HG03196 (cell line): ENCODE data around the gene AZU1.

Experiments
- ATAC-seq: cut with Tn5 transposase; IDR thresholded peaks from one replicate; pipeline ENCODE4 v1.9.1; 2021; ENCODE audit not compliant: unreplicated experiment

The AZU1 gene

GRCh38 chr19:797528-798414 is 29.9 kb upstream of the AZU1 start:
- ATAC-seq: peak; percentile 34

DNA sequence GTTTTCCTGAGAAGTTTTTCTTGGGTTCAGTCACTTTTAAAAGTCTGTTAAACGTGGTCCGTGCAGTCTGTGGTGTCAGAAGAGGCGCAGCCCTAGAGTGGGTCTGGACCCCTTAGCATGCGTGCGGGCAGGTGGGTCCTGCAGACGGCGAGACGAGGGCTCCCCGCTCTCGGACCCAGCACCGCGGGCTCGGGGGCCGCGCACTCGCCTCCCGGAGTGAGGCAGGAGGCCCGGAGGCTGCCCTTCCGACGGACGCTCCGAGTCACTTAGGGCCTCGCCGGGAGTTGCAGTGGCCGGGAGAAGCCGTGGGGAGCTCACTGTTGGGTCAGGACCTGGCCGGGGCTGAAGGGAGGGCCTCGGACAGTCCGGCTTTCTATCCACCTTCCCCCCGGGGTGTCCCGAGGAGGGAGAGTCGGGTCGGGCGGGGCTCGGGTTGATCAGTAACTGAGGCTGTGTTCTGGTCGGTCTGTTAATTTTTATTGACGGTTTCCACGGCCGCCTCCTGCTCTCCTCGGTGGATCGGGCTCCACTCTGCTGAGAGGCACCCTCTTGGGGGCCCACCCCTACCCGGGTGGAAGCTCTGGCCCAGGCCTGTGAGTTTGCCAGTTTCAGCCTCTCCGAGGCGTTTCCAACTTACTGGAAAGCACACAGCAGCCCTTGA is 29.1 kb upstream of the AZU1 start:
- no peak for ATAC-seq

DNA sequence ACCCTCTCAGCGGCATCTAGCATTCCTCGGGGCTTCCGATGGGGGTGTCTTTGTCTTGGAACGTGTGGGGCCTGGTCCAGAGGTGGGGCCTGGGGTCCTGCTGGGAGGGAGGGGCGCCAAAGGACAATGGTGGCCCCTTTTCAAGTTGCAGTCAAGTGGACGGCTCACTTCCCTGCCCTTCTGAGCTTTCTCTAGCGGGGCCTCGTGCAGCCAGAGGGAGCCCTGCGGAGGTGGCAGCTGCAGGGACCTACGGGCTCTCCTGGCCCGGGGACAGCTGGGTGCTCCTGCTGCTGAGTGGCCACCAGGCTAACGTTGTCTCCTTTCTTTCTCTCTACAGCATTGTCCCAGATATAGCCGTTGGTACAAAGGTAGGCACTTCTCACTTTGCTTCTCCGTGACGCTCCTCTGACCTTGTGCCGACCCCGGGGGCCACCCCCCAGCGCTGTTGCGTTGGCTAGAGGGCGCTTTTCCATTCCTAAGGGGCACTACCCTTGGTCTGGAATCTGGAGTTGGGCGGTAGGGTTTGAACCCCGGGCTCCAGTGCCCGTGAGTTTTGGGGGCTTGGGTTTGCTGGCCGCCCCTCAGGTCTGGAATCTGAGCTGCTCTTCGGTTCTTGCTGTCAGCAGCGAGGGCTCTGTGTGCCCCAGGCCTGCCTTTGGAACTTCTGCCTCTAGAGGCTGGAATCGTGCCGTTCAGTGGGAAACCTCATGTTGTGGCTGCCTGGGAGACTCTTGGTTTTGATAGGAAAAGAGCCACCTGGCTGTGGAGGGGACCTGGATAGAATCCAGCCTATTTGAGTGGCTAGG is 28.4 kb upstream of the AZU1 start:
- no peak for ATAC-seq

- no peak for ATAC-seq
Measured at GRCh38 chr19:800360-801029, 27.1 kb upstream of the AZU1 start.

- no peak for ATAC-seq
Measured at GRCh38 chr19:801030-801860, 26.4 kb upstream of the AZU1 start.

GRCh38 chr19:801861-802497 is 25.7 kb upstream of the AZU1 start:
- no peak for ATAC-seq

DNA sequence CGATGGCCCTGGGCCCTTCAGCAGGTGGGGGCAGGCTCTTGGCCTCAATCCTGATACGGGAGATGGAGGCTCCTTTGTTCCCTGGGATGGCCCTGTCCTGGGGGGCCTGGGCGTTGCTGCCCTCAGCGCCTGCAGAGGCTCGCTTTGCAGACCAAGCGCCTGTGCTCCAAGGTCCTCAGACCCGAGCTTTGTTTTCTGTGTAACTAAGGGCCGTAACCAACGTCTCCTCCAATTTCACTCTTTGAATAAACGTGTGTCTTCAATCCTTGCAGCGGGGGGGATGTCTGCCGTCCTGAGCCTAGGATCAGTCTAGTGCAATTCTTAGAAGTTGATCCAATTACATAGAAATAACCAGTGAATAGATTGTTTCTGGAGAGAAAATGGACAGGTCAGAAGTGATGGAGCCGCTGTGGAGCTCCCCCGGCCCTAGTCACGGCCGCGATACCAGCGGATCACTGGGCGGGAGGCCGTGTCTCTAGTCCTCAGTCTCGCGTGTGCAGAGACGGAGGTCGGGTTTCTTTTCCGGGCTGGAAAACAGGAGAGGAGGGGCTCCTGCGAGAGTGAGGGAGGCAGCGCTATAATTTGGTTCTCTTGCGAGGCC is 25.0 kb upstream of the AZU1 start:
- no peak for ATAC-seq

DNA sequence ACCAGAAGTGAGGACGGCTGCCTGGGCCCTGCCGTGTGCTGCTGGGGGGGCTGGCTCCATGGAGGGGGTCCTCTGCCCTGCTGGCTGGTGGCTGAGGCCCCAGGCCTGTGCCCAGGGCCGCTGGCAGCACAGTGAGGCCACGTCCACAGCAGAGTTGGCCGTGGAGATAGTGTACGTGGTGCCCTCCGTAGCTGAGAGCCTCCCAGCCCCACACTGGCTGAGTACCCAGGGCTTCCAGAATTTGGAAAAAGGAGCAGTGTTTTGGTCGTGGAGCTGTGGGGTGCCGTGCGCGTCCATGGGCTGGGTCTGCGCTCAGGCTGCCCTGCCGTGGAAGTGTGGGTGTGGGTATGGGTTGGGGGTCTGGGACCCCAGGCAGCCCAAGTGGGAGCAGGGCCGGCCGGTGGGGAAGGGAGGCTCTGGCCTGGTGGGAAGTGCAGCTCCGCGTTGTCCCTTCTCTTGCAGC is 24.5 kb upstream of the AZU1 start:
- ATAC-seq: no peak

GRCh38 chr19:803686-804418 is 23.8 kb upstream of the AZU1 start:
- ATAC-seq: no peak

- ATAC-seq: no peak
Measured at GRCh38 chr19:804419-805165, 23.0 kb upstream of the AZU1 start.

DNA sequence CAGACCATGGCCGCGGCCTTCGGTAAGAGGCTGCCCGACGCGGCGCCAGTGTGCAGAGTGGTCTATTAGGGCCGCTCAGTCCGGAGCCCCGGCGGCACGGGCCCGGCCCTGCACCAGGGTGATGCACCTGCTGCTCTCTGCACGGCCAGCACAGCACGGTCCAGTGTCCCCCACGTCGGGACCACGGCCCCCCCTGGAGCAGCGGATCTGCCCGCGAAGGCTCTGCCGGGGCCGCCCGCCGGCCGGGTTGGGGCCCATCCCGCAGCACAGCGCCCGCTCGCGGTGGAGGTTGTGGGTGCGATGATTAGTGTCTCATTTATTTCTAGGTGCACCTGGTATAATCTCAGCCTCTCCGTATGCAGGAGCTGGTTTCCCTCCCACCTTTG is 22.5 kb upstream of the AZU1 start:
- no peak for ATAC-seq

- ATAC-seq: no peak
Measured at GRCh38 chr19:805600-806550, 21.8 kb upstream of the AZU1 start.

GRCh38 chr19:806815-807421 is 20.7 kb upstream of the AZU1 start:
- no peak for ATAC-seq

GRCh38 chr19:807627-808422 is 19.8 kb upstream of the AZU1 start:
- no peak for ATAC-seq

DNA sequence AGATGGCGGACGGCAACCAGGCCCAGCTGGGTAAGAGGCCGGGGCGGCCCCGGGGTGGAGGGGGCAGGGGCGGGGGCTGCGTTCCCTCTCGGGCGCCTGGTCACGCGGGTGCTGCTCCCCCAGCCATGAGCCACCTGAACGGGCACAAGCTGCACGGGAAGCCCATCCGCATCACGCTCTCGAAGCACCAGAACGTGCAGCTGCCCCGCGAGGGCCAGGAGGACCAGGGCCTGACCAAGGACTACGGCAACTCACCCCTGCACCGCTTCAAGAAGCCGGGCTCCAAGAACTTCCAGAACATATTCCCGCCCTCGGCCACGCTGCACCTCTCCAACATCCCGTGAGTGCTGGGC is 19.2 kb upstream of the AZU1 start:
- no peak for ATAC-seq
